MG63 (cell line): ENCODE measurements around the gene PIP5K1A. TPM values are rescaled to one million over a fixed set of nuclear protein-coding genes. Genes with fewer than 3 reads are reported as not detected.
A peak's percentile ranks its signal among the peaks of the same experiment; 100 is the strongest.
"Not testable (repeated sequence)": the region's sequence is repeated elsewhere in the genome, so short reads cannot be mapped to it uniquely, and the experiment has no call there.

Source experiments
- DNase-seq: peaks from one replicate; pipeline ENCODE4 v3.0.0-alpha.2; 2020
- H3K27me3 ChIP-seq: fragments of 250-450 bp; sonication (Bioruptor Pico); 2 replicates; pipeline ENCODE4 v1.5.1; 2020; ENCODE audit warnings: mild to moderate bottlenecking, moderate library complexity
- H3K36me3 ChIP-seq: fragments of 250-450 bp; sonication (Bioruptor Pico); 2 replicates; pipeline ENCODE4 v1.5.1; 2020; ENCODE audit warnings: mild to moderate bottlenecking, moderate library complexity
- H3K4me3 ChIP-seq: fragments of 250-450 bp; sonication (Bioruptor Pico); 2 replicates; pipeline ENCODE4 v1.5.1; 2020; ENCODE audit warnings: mild to moderate bottlenecking, moderate library complexity
- H3K9me3 ChIP-seq: fragments of 250-450 bp; sonication (Bioruptor Pico); 2 replicates; pipeline ENCODE4 v1.5.1; 2020; ENCODE audit warnings: mild to moderate bottlenecking, moderate library complexity
- total RNA-seq: library from RNA; depleted of rRNA; stranded (reverse); fragments of >200 nt; shearing (Covaris generic); gene quantifications from 2 replicates; pipeline ENCODE4 v1.2.3, GENCODE V29; 2014; ENCODE audit warnings: low replicate concordance

PIP5K1A gene
- total RNA-seq, 1 experiment from 2014 or later, result 28.3 TPM

DNA sequence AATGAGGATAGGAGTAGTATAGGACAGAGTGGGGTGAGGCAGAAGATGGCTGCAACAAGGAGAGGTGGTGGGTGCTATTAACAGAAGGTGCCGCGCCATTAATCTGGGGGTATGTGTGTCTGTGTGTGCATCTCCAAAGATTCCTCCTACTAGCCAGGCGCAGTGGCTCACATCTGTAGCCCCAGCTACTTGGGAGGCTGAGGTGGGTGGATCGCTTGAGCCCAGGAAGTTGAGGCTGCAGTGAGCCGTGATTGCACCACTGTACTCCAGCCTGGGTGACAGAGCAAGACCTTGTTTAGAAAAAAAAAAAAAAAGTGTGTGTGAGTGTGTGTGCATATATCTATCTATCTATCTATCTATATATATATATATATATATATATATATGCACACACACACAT lies 77.0 kb downstream of the PIP5K1A start:
- not testable (repeated sequence) for H3K27me3 ChIP-seq, H3K4me3 ChIP-seq, DNase-seq, H3K9me3 ChIP-seq
- peaks cover 14% of the 10 kb centered on the region for H3K36me3 ChIP-seq

DNA sequence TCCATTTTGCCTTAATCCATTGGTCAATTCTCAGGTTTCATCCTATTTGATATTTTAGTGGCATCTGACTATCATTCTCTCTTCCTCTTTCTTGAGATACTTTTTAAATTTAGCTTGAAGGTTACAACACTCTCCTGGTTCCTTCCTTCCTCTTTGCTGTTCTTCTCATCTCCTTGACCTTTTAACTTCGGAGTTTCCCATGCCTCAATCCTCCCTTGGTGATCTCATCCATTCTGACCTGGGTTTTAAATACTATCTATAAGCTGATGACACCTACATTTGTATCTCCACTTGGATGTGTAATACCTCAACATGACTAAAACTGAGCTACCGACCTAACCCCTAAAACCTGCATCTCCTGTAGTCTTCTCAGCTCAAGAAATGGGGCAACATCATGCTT lies 78.9 kb downstream of the PIP5K1A start:
- Histone ChIP-seq H3K4me3 (no peak overlapping the region), H3K9me3 (no peaks in the 10 kb centered on the region), H3K36me3 (peaks cover 10% of the 10 kb centered on the region), H3K27me3 (no peaks in the 10 kb centered on the region)
- no peak for DNase-seq

DNA sequence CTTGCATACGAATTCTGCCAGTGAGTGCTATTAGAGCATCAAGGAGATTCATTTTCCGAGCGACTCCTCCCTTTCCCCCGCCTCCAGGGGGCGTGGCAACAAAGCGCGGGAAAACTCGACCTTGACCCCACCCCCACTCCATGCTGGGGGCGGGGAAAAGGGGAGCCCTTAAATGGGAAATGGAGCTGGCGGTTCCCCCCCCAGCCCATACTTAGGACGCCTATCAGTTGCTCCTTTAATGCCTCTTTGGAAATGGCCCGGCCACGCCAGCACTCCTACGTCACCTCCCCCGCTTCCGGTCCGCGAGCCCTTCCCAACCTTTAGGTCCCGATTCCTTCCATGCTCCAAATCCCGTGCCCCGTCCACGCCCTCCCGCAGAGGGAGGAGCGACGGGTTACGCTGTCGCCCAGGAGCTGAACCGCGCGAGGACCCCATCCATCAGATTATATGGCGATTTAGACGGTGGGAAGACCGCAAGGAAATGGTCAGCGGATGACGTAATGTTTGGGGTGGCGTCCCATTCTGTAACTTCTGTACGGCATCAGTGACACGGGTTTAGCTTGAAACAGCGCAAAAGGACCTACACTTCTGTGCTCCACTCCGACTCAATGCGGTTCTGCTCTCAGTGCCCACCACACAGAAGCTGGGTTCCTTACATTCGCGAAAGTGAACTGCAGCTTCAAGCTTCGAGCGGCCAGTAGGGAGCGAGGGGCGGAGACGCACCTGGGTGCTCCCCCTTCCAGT lies 83.0 kb downstream of the PIP5K1A start:
- H3K9me3 ChIP-seq, result no peaks in the 10 kb centered on the region
- peaks cover 13% of the 10 kb centered on the region for H3K36me3 ChIP-seq

DNA sequence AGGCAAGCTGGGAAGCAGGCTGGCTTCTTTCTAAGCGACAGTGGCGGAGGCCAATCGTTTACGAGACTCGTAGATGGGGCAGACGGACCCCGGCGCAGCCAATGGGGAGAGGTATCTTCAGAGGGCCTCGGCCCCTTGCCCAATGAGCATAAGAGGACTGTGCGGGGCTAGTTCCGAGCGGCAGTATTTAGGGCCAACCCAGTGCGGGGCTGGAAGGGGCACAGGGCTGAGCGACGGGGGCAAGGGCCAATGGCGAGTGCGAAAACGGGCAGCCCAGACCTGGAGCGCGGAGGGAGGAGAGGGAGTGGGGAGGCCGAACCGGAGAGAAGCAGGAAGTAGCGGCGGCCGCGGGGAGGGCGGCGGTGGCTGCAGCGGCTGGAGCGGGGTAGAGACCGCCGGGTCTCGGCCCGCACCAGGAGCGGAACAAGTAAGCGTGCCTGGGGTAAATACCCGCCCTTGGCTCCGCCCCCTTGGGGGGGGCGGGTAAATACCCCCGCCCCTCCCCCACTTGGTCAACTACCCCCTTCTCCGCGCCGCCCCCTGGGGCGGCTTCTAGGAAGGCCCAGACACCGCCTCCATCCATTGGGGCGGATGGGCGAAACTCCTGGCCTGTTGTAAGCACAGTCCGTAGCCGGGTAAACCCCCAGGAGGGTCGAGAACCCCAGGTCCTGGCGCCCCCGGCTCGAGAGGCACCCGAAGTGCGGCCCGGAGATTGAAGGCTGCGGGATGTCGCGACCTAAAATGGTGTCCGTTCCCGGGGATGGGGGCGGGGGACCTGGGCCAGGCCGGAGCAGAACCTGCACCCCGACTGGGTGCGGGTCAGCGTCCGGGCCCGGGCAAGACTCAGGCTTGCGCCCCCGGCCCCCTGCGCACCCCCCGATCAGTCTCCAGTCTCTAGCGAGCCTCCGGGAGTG lies 83.9 kb downstream of the PIP5K1A start, which contains the start of gene ZNF687:
ZNF687 (plus strand) TSS at position 331 of the 914 bp plus-strand sequence. CDS start 3,993 bp downstream, outside the sequence.
- peak within 1 kb of the TSS; percentile 72 for H3K4me3 ChIP-seq
- H3K9me3 ChIP-seq, result no peaks in the 10 kb centered on the region
- peaks cover 21% of the 10 kb centered on the region for H3K36me3 ChIP-seq
- DNase-seq, result peak; percentile 100
- no peaks in the 10 kb centered on the region for H3K27me3 ChIP-seq

More for the DNA sequence above, 83.0 kb downstream of the PIP5K1A start:
- DNase-seq, result peak; percentile 99
- Histone ChIP-seq H3K27me3 (no peaks in the 10 kb centered on the region), H3K4me3 (peak overlapping the region; percentile 72)

DNA sequence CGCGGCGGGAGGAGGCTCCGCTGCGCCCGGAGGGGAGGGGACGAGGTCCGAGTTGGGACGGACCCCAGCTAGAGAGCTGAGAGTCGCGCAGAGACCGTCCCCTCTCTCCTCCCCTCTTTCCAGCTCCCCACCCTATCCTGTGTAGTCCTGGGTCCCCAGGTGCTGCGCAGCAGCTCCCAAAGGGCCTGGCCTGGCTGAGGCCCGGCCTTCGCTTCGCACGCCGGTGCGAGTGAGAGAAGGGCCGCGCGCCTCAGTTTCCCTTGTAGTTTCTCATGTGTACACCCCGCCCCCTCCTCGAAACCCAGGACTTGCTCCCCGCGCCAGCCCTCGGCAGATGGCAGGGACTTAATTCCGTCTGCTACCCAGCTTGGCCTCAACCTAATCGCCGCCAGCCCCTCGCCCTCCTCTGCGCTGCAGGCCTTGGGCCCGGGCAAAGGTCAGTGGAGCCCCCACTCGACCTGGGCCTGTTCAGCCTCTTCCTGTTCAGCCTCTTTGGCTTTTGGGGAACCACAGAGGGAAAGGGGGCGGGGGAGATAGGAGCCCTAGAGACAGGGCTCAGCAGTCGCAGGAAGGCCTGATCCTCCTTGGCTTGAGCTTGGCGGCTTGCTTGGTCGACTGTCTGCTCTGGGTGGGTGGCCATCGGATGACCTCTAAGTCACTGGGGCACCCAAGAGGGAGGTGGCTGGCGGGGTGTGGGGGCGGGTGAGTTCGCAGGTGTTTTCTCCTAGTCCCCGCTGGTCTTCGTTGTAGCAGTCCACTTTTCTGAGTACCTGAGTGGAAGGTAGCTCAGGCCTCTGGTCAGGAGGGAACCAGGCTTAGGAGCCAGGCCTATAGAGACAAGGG lies 84.8 kb downstream of the PIP5K1A start:
- Histone ChIP-seq H3K4me3 (peak overlapping the region; percentile 72), H3K27me3 (no peaks in the 10 kb centered on the region), H3K36me3 (peaks cover 30% of the 10 kb centered on the region), H3K9me3 (no peaks in the 10 kb centered on the region)
- DNase-seq, result no peak

DNA sequence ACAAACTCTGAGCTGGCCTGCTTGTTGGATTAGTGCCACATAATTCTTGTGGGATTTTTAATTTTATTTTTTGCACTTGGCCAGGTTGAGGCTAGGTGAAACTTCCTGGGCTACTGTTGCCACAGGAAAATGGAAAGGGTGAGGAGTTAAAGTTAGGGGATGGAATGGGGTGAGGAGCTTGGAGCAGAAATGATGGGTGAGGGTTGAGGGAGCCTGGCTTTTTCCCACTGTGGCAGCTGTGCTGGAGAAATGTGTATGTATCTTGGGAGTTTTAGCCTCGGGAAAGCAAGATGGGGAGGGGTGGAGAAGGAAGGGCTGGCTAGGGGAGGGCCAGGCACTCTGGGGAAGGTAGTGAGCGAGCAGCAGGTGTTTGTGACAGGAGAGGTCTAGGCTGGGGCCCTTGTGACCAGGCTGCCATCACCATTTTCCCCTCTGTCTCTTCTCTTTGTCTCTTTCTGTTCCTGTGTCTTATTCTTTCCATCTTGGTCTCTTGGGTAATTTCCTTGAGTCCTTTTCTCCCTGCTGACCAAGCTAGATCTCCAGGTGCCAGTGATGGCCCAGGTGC lies 85.7 kb downstream of the PIP5K1A start:
- Histone ChIP-seq H3K4me3 (no peak overlapping the region; the same call in 1 of the 2 replicates), H3K36me3 (peaks cover 40% of the 10 kb centered on the region), H3K9me3 (no peaks in the 10 kb centered on the region), H3K27me3 (no peaks in the 10 kb centered on the region)
- DNase-seq, result no peak

DNA sequence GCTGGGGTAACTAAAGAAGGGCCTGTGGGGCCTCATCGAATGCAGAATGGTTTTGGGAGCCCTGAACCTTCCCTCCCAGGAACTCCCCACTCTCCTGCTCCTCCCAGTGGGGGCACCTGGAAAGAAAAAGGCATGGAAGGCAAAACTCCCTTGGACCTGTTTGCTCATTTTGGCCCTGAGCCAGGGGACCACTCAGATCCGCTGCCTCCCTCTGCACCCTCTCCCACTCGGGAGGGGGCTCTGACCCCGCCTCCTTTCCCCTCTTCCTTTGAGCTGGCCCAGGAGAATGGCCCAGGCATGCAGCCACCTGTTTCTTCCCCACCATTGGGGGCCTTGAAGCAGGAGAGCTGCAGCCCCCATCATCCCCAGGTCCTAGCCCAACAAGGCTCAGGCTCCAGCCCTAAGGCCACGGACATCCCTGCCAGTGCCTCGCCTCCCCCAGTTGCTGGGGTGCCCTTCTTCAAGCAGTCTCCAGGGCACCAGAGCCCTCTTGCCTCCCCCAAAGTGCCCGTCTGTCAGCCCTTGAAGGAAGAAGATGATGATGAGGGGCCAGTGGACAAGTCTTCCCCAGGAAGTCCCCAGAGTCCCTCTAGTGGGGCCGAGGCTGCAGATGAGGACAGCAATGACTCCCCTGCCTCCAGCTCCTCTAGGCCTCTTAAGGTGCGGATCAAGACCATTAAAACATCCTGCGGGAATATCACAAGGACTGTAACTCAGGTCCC lies 88.4 kb downstream of the PIP5K1A start:
- no peak for DNase-seq
- no peaks in the 10 kb centered on the region for H3K9me3 ChIP-seq
- H3K36me3 ChIP-seq, result peaks cover 63% of the 10 kb centered on the region

DNA sequence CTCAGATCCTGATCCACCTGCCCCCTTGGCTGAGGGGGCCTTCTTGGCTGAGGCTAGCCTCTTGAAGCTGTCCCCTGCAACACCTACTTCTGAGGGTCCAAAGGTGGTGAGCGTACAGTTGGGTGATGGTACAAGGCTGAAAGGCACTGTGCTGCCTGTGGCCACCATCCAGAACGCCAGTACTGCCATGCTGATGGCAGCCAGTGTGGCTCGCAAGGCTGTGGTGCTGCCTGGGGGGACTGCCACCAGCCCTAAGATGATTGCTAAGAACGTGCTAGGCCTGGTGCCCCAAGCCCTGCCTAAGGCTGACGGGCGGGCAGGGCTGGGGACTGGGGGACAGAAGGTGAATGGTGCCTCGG lies 89.0 kb downstream of the PIP5K1A start:
- Histone ChIP-seq H3K36me3 (peaks cover 69% of the 10 kb centered on the region), H3K4me3 (no peak overlapping the region), H3K27me3 (no peaks in the 10 kb centered on the region), H3K9me3 (no peaks in the 10 kb centered on the region)
- DNase-seq, result no peak

More for the DNA sequence above, 88.4 kb downstream of the PIP5K1A start:
- H3K27me3 ChIP-seq, result no peaks in the 10 kb centered on the region
- H3K4me3 ChIP-seq, result no peak overlapping the region

DNA sequence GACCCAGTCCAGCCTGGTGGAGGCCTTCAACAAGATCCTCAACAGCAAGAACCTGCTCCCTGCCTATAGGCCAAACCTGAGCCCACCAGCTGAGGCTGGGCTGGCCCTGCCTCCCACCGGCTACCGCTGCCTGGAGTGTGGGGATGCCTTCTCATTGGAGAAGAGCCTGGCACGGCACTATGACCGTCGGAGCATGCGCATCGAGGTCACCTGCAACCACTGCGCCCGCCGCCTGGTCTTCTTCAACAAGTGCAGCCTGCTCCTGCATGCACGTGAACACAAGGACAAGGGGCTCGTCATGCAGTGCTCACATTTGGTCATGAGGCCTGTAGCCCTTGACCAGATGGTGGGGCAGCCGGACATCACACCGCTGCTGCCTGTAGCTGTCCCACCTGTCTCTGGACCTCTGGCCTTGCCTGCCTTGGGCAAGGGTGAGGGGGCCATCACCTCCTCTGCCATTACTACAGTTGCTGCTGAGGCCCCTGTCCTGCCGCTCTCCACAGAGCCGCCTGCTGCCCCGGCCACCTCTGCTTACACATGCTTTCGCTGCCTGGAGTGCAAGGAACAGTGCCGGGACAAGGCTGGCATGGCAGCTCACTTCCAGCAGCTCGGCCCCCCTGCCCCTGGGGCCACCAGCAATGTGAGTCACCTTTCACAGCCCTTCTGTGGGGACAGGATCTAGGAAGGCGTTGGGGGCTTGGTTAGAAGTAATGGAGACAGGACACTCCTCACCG lies 89.6 kb downstream of the PIP5K1A start:
- no peak for DNase-seq

DNA sequence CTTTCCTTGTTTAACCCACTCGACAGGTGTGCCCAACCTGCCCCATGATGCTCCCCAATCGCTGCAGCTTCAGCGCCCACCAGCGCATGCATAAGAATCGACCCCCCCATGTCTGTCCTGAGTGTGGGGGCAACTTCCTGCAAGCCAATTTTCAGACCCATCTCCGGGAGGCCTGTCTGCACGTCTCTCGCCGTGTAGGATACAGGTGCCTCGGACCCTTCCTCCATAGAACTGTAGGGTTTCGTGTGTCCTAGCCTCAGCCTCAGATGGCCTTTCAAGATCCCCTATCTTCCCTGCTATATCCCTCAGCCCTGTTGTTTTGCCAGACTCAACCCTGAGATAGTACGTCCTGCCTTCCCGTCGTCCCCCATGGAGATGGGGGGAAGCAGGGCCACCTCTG lies 90.2 kb downstream of the PIP5K1A start:
- no peaks in the 10 kb centered on the region for H3K27me3 ChIP-seq
- no peak for DNase-seq
- H3K4me3 ChIP-seq, result no peak overlapping the region
- peaks cover 81% of the 10 kb centered on the region for H3K36me3 ChIP-seq
- H3K9me3 ChIP-seq, result no peaks in the 10 kb centered on the region

More for the DNA sequence above, 89.6 kb downstream of the PIP5K1A start:
- Histone ChIP-seq H3K9me3 (no peaks in the 10 kb centered on the region), H3K27me3 (no peaks in the 10 kb centered on the region), H3K36me3 (peaks cover 75% of the 10 kb centered on the region), H3K4me3 (no peak overlapping the region)

DNA sequence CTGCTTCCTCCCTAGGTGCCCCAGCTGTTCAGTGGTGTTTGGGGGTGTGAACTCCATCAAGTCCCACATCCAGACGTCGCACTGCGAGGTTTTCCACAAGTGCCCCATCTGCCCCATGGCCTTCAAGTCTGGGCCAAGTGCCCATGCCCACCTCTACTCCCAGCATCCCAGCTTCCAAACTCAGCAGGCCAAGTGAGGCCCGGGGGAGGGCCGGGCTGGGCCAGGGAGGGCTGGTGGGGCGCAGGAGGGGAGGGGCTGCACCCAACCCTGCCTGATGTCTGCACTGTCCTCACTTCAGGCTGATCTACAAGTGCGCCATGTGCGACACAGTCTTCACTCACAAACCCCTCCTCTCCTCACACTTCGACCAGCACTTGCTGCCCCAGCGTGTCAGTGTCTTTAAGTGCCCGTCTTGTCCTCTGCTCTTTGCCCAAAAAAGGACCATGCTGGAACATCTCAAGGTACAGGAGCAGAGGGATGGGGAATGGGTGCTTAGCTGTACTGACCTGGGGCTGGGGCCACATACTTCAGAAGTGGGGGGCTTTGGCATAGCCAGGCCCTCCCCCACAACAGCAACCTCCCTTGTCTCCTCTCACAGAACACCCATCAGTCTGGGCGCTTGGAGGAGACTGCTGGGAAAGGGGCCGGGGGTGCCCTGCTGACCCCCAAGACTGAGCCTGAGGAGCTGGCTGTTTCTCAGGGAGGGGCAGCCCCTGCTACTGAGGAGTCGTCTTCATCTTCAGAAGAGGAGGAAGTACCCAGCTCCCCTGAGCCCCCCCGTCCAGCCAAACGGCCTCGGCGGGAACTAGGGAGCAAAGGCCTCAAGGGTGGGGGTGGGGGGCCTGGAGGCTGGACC lies 91.0 kb downstream of the PIP5K1A start:
- no peaks in the 10 kb centered on the region for H3K27me3 ChIP-seq
- DNase-seq, result no peak
- peaks cover 89% of the 10 kb centered on the region for H3K36me3 ChIP-seq
- no peak overlapping the region for H3K4me3 ChIP-seq
- H3K9me3 ChIP-seq, result no peaks in the 10 kb centered on the region

DNA sequence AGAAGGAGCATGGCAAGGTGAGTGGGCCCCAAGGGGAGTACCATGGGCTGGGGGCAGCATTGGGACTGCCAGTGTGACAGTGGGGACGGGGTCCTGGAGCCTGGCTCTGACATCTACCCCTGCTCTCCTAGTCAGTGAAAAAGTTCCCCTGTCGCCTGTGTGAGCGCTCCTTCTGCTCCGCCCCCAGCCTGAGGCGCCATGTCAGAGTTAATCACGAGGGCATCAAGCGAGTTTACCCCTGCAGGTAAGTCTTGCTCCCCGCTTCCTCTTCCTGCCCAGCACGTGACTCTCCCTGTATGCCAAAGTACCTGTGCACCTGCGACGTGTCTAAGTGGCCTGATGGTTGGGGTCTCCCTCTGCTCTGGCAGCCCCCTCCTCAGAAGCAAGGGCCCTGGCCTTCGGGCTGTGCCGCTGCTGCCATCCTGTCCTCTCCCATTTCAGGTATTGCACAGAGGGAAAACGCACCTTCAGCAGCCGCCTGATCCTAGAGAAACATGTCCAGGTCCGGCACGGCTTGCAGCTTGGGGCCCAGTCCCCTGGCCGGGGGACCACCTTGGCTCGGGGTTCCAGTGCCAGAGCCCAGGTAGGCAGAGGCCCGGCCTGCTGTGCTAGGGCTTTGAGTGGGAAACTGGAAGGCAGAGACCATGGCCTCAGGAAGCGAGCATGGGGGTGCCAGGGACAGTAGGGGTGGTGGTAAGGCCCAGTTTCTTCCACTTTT lies 91.8 kb downstream of the PIP5K1A start:
- Histone ChIP-seq H3K4me3 (no peak overlapping the region), H3K36me3 (peaks cover 94% of the 10 kb centered on the region), H3K27me3 (no peaks in the 10 kb centered on the region), H3K9me3 (no peaks in the 10 kb centered on the region)
- DNase-seq, result no peak

DNA sequence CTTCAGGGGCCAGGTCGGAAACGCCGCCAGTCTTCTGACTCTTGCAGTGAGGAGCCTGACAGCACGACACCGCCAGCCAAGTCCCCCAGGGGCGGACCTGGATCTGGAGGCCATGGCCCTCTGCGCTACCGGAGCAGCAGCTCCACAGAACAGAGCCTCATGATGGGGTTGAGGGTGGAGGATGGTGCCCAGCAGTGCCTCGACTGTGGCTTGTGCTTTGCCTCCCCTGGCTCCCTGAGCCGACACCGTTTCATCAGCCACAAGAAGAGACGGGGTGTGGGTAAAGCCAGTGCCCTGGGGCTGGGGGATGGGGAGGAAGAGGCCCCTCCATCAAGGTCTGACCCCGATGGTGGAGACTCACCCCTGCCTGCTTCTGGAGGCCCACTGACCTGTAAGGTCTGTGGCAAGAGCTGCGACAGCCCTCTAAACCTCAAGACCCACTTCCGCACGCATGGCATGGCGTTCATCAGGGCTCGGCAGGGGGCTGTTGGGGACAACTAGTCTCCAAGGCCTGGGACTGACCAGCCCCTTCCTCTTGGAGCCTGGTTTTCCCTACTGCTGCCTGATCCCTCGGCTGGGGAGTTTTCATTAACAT lies 92.5 kb downstream of the PIP5K1A start:
- DNase-seq, result no peak
- H3K9me3 ChIP-seq, result no peaks in the 10 kb centered on the region
- peaks cover 95% of the 10 kb centered on the region for H3K36me3 ChIP-seq

More for the DNA sequence above, 92.5 kb downstream of the PIP5K1A start:
- no peaks in the 10 kb centered on the region for H3K27me3 ChIP-seq
- H3K4me3 ChIP-seq, result no peak overlapping the region
